ENCODE data around the gene KANSL1.

Gene KANSL1

DNA sequence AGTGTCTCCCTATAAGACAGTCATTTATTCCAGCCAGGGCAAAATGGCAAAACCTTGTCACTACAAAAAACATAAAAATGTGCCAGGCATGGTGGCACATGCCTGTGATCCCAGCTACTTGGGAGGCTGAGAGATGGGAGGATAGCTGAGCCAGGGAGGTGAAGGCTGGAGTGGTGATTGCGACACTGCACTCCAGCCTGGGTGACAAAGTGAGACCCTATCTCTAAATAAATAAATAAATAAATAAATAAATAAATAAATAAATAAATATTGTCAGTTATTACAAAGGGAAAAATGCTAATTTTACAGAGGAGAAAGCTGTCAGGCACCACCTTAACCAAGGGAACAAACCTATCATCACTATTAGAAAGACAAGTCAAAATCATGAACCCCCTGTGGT is 118.7 kb downstream of the KANSL1 start:
- TF ChIP-seq, protein P1, sequence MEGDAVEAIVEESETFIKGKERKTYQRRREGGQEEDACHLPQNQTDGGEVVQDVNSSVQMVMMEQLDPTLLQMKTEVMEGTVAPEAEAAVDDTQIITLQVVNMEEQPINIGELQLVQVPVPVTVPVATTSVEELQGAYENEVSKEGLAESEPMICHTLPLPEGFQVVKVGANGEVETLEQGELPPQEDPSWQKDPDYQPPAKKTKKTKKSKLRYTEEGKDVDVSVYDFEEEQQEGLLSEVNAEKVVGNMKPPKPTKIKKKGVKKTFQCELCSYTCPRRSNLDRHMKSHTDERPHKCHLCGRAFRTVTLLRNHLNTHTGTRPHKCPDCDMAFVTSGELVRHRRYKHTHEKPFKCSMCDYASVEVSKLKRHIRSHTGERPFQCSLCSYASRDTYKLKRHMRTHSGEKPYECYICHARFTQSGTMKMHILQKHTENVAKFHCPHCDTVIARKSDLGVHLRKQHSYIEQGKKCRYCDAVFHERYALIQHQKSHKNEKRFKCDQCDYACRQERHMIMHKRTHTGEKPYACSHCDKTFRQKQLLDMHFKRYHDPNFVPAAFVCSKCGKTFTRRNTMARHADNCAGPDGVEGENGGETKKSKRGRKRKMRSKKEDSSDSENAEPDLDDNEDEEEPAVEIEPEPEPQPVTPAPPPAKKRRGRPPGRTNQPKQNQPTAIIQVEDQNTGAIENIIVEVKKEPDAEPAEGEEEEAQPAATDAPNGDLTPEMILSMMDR (IDR thresholded peaks at IDR 0.05) = no peak
- no peak overlapping the region for H3K4me3 ChIP-seq
- no peaks in the 10 kb centered on the region for H3K9me3 ChIP-seq
- no peak overlapping the region for H3K27ac ChIP-seq
- H3K27me3 ChIP-seq = no peaks in the 10 kb centered on the region
- peaks cover 0 to 23% (median 7%) of the 10 kb centered on the region in 4 donors for H3K4me1 ChIP-seq
- H3K36me3 ChIP-seq = peaks cover 0 to 3% (median 0%) of the 10 kb centered on the region in 3 donors
- intact Hi-C loops (cut with DNase I; ENCODE audit: low total_unique reads) = loop anchor here (5.0 kb wide), 1 partner anchor 197 kb away; no protein-coding TSS in a partner anchor
- no peak for DNase-seq

DNA sequence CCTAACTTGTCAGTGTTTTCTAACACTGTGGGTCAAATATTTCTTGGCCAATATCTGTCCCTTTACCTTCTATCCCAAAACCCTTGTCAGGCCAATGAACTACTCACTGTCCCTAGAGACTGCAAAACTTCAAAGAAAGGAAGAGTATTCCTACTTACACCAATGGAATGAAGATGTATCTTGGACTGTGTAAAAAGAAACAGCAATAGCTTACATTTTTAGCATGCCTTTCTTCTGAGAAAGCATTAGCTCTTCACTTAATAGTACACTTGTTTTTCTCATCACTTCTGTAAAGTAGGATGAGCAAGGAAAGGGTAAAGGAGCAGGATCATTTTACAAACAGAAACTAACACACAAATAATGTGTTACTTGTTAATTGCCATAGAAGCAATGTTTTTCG is 120.2 kb downstream of the KANSL1 start:
- Histone ChIP-seq H3K27me3 (no peaks in the 10 kb centered on the region), H3K27ac (no peak overlapping the region), H3K4me1 (peaks cover 0 to 23% (median 9%) of the 10 kb centered on the region in 4 donors), H3K4me3 (no peak overlapping the region), H3K36me3 (peaks cover 0 to 8% (median 0%) of the 10 kb centered on the region in 3 donors), H3K9me3 (no peaks in the 10 kb centered on the region)
- no peak for DNase-seq
- TF ChIP-seq, protein P1 (IDR thresholded peaks at IDR 0.05) = no peak
- intact Hi-C loops (cut with DNase I; ENCODE audit: low total_unique reads) = loop anchor here (5.0 kb wide), 1 partner anchor 196 kb away; no protein-coding TSS in a partner anchor

DNA sequence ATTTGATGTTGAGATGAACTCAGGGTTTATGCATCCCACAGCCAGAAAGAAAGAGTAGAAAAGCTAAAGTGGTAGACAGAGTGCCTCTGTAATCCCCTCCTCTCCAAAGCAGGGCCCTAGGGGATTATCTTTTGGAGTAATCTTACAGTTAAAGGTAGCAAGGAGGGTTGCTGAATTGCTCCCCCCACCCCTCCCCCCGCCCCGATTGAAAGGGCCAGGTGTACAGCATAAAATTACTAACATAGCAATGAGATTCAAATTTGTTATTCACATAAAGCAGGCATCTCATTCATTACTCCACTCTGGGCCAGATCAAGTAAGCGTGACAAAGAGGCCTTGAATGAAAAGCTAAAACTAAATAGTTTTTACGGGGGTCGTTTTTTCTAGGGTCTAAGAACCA is 121.4 kb downstream of the KANSL1 start:
- no peaks in the 10 kb centered on the region for H3K27me3 ChIP-seq
- H3K27ac ChIP-seq = no peak overlapping the region
- DNase-seq = no peak
- TF ChIP-seq, protein P1 (IDR thresholded peaks at IDR 0.05) = no peak
- intact Hi-C loops (cut with DNase I; ENCODE audit: low total_unique reads) = loop anchor here (5.0 kb wide), 1 partner anchor 194 kb away; no protein-coding TSS in a partner anchor
- peaks cover 0 to 23% (median 9%) of the 10 kb centered on the region in 4 donors for H3K4me1 ChIP-seq
- H3K4me3 ChIP-seq = no peak overlapping the region
- peaks cover under 1 to 12% (median 6%) of the 10 kb centered on the region in 3 donors for H3K36me3 ChIP-seq
- no peaks in the 10 kb centered on the region for H3K9me3 ChIP-seq

DNA sequence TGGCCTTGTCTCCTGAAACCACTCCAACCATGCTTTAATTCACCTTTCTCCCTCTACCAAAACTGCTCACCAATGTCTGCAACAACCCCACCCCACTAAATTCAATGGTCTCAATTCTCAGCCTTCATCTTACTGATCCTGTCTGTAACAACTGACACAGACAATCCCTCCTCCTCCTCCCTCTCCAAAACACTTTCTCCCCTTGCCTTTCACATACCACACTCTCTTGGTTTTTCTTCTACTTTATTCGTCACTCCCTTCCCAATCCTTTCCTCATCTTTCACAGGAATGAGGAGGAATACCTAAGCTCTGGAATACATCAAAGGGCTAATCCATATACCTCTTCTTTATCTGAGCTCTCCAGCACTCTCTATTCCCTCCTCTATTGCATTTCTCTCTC is 128.8 kb downstream of the KANSL1 start:
- TF ChIP-seq, protein P1 (IDR thresholded peaks at IDR 0.05) = no peak

DNA sequence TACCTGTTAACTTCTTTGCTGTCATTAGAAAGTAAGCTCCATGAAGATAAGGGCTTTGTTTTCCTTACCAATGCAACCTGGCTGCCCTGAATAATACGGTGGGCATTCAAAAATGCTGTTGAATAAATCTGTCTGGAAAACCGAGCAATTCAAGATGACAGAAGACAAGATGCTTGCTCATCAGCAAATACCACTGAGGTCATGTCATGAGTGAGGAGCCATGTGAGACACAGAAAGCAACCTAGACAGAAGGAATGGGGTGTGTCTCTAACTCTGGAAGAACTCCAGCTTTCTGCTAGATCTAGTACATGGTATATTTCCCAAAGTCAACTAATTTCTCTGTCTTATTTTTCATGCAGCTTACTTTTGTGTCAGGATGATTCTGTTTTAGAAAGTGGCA is 130.0 kb downstream of the KANSL1 start:
- TF ChIP-seq, protein P1 (IDR thresholded peaks at IDR 0.05) = no peak
- peaks cover 0 to 7% (median 1%) of the 10 kb centered on the region in 4 donors for H3K4me1 ChIP-seq
- H3K4me3 ChIP-seq = no peak overlapping the region
- H3K27ac ChIP-seq = no peak overlapping the region
- H3K27me3 ChIP-seq = no peaks in the 10 kb centered on the region
- no peak for DNase-seq
- H3K9me3 ChIP-seq = no peaks in the 10 kb centered on the region
- H3K36me3 ChIP-seq = peaks cover 26 to 45% (median 36%) of the 10 kb centered on the region in 3 donors
- intact Hi-C loops (cut with DNase I; ENCODE audit: low total_unique reads) = no loop called here

More for the DNA sequence above, 128.8 kb downstream of the KANSL1 start:
- intact Hi-C loops (cut with DNase I; ENCODE audit: low total_unique reads) = no loop called here
- Histone ChIP-seq H3K9me3 (no peaks in the 10 kb centered on the region), H3K36me3 (peaks cover 26 to 47% (median 28%) of the 10 kb centered on the region in 3 donors), H3K27me3 (no peaks in the 10 kb centered on the region), H3K27ac (no peak overlapping the region), H3K4me3 (no peak overlapping the region), H3K4me1 (peaks cover 0 to 7% (median 1%) of the 10 kb centered on the region in 4 donors)
- no peak for DNase-seq

All from tibial artery (tissue), 4 donors.